DOHH2 (cell line): ENCODE data around the gene CD8B2.
A peak's percentile ranks its signal among the peaks of the same experiment; 100 is the strongest.

Experiments used
- H3F3A ChIP-seq: fragments of 200-600 bp; sonication (generic), shearing (Covaris generic); 2 replicates; pipeline ENCODE4 v1.6.0; 2016; ENCODE audit warnings: antibody characterized with exemption, mild to moderate bottlenecking; ENCODE audit not compliant: control insufficient read depth, insufficient read depth
- H3K27ac ChIP-seq: fragments of 200-600 bp; sonication (generic); 2 replicates; pipeline ENCODE4 v1.5.1; 2014; ENCODE audit warnings: low read depth, mild to moderate bottlenecking, low read length, moderate library complexity
- H3K27me3 ChIP-seq: fragments of 200-600 bp; sonication (generic); 2 replicates; pipeline ENCODE4 v1.6.1; 2014; ENCODE audit warnings: mild to moderate bottlenecking, low read length, mixed read lengths; ENCODE audit not compliant: control insufficient read depth
- H3K36me3 ChIP-seq: fragments of 200-600 bp; sonication (generic); 2 replicates; pipeline ENCODE4 v1.6.1; 2014; ENCODE audit warnings: mild to moderate bottlenecking, low read length, moderate library complexity, mixed read lengths; ENCODE audit not compliant: control insufficient read depth
- H3K4me1 ChIP-seq: fragments of 200-600 bp; sonication (generic); 2 replicates; pipeline ENCODE4 v1.6.1; 2014; ENCODE audit warnings: mild to moderate bottlenecking, low read length, mixed read lengths; ENCODE audit not compliant: control insufficient read depth
- H3K4me2 ChIP-seq: fragments of 200-600 bp; sonication (generic); 2 replicates; pipeline ENCODE4 v1.6.0; 2014; ENCODE audit warnings: mild to moderate bottlenecking, low read length, moderate library complexity
- H3K4me3 ChIP-seq: fragments of 200-600 bp; sonication (generic); 2 replicates; pipeline ENCODE4 v1.5.1; 2014; ENCODE audit warnings: mild to moderate bottlenecking, low read length, mixed read lengths
- H3K79me2 ChIP-seq: fragments of 200-600 bp; sonication (generic); 2 replicates; pipeline ENCODE4 v1.6.1; 2014; ENCODE audit warnings: mild to moderate bottlenecking, low read length, mixed read lengths; ENCODE audit not compliant: control insufficient read depth
- H3K9me2 ChIP-seq: fragments of 200-600 bp; sonication (generic); replicated peaks from 2 replicates; pipeline ENCODE4 v1.6.1; 2014; ENCODE audit warnings: mild to moderate bottlenecking, low read length, mixed read lengths; ENCODE audit not compliant: control insufficient read depth
- H3K9me3 ChIP-seq: fragments of 200-600 bp; sonication (generic); 2 replicates; pipeline ENCODE4 v1.6.1; 2014; ENCODE audit warnings: antibody characterized with exemption, low read length, mixed read lengths; ENCODE audit not compliant: control insufficient read depth, insufficient read depth
- H4K20me1 ChIP-seq: fragments of 200-600 bp; sonication (generic); 2 replicates; pipeline ENCODE4 v1.6.0; 2014; ENCODE audit warnings: low read depth, mild to moderate bottlenecking, antibody characterized with exemption, low read length, moderate library complexity; ENCODE audit not compliant: control insufficient read depth, insufficient read depth
- EZH2phosphoT487 ChIP-seq: fragments of 200-600 bp; sonication (generic); IDR thresholded peaks from 2 replicates; pipeline ENCODE4 v1.6.1; 2017; ENCODE audit warnings: borderline replicate concordance, mild to moderate bottlenecking, antibody characterized with exemption, low read length, moderate library complexity, mixed read lengths
- TF ChIP-seq, protein P1 (sequence below): fragments of 200-600 bp; sonication (generic); IDR thresholded peaks from one replicate; pipeline ENCODE4 v1.5.1; 2014; ENCODE audit warnings: antibody characterized with exemption, mild to moderate bottlenecking, low read depth, low read length; ENCODE audit not compliant: poor library complexity, severe bottlenecking

CD8B2 gene

DNA sequence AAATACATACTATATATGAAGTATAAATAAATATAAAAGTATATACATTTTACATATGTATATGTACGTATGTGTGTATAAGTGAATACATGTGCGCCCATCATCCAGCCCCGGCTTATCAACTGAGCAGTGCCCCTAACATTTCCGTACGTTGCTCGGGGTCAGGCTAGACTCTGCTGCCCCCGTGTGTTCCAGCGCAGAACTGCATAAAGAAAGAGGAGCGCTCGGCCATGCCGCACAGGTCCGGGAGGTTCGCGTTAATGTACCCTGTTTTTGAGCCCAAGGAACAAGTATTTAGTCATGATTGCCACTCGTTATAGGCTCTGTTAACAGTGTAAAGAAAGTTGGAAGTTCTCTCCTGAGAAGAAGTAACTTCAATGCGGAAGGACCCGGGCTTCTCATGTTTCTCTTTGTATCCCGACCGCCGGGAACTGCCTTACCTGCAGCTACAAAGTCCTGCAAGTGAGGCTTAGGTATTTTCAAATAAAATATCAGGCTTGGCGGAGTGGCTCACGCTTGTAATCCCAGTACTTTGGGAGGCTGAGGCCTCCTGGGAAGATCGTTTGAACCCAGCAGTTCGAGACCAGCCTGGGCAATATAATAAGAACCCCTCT lies 55.7 kb downstream of the CD8B2 start:
- H3K4me3 ChIP-seq = peak overlapping the region; percentile 28; the same call in 1 of the 2 replicates
- TF ChIP-seq EZH2phosphoT487 = peak; percentile 62; the same call in 1 of the 2 replicates
- TF ChIP-seq, protein P1, sequence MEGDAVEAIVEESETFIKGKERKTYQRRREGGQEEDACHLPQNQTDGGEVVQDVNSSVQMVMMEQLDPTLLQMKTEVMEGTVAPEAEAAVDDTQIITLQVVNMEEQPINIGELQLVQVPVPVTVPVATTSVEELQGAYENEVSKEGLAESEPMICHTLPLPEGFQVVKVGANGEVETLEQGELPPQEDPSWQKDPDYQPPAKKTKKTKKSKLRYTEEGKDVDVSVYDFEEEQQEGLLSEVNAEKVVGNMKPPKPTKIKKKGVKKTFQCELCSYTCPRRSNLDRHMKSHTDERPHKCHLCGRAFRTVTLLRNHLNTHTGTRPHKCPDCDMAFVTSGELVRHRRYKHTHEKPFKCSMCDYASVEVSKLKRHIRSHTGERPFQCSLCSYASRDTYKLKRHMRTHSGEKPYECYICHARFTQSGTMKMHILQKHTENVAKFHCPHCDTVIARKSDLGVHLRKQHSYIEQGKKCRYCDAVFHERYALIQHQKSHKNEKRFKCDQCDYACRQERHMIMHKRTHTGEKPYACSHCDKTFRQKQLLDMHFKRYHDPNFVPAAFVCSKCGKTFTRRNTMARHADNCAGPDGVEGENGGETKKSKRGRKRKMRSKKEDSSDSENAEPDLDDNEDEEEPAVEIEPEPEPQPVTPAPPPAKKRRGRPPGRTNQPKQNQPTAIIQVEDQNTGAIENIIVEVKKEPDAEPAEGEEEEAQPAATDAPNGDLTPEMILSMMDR = peak; percentile 78

DNA sequence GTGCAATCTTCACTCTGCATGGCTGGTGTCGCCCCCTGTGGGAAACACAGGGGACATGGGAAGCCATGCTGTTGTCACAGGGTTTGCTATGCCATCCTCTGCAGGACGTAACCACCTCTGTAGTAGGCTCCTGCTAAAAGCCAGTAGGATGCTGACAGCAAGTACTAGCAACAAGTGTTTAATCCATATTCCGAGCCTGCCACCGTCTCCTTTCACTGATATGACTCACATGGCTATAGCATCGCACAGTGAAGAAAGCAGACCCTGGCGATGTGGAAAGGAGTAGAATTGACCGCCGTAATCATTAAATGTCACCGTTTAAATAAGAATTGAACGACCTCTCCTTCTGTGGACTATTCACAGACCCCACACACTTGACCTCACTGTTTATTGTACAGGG lies 57.8 kb downstream of the CD8B2 start:
- Histone ChIP-seq H3K4me2 (no peak overlapping the region), H3K36me3 (no peaks in the 10 kb centered on the region), H3K79me2 (no peaks in the 10 kb centered on the region), H3K9me2 (no peaks in the 10 kb centered on the region), H3K27ac (no peak overlapping the region), H3K9me3 (no peaks in the 10 kb centered on the region), H3K4me3 (no peak overlapping the region), H4K20me1 (no peaks in the 10 kb centered on the region), H3K27me3 (peaks cover 8% of the 10 kb centered on the region), H3K4me1 (peaks cover 3% of the 10 kb centered on the region; the same call in 1 of the 2 replicates), H3F3A (no peaks in the 10 kb centered on the region)
- TF ChIP-seq, protein P1 = no peak
- no peak for TF ChIP-seq EZH2phosphoT487

More for the DNA sequence above, 55.7 kb downstream of the CD8B2 start:
- Histone ChIP-seq H3K9me2 (no peaks in the 10 kb centered on the region), H3K79me2 (no peaks in the 10 kb centered on the region), H3K4me2 (peak overlapping the region; percentile 49), H3K27ac (no peak overlapping the region), H3F3A (no peaks in the 10 kb centered on the region), H4K20me1 (no peaks in the 10 kb centered on the region), H3K36me3 (no peaks in the 10 kb centered on the region), H3K4me1 (peaks cover 3% of the 10 kb centered on the region; the same call in 1 of the 2 replicates), H3K27me3 (peaks cover 8% of the 10 kb centered on the region), H3K9me3 (no peaks in the 10 kb centered on the region)

DNA sequence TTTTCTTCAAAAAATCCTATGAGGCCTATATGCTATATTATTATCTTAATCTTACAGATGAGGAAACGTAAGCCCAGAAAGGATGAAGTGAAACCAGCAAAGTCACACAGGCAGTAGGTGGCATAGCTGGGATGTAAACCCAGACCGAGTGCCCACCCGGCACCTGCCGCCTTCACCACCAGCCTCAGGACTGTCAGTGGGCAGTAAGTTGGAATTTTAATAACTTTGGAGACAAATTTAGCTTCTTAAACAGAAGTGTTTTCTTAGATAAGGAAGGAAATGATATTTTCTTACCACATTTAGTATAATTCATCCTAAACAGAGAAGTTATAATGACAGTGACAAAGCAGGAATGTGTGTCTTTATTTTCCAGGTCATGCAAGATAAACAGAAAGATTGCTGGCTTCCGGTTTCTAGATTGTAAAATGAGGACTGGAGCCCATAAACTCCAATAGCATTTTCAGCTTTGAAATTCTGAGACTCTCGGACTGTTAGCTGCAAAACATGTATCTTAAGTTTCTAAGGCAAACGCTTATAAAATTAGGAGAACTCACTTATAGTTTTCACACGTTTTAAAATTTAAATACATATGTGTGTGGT lies 59.3 kb downstream of the CD8B2 start:
- TF ChIP-seq, protein P1 = no peak
- no peak for TF ChIP-seq EZH2phosphoT487
- no peak overlapping the region for H3K27ac ChIP-seq
- no peaks in the 10 kb centered on the region for H3K36me3 ChIP-seq
- no peaks in the 10 kb centered on the region for H3K79me2 ChIP-seq
- no peak overlapping the region for H3K4me3 ChIP-seq
- H3K9me3 ChIP-seq = no peaks in the 10 kb centered on the region
- no peak overlapping the region for H3K4me2 ChIP-seq
- H3K9me2 ChIP-seq = no peaks in the 10 kb centered on the region
- H3K27me3 ChIP-seq = peaks cover 8% of the 10 kb centered on the region
- H3F3A ChIP-seq = no peaks in the 10 kb centered on the region
- peaks cover 3% of the 10 kb centered on the region; the same call in 1 of the 2 replicates for H3K4me1 ChIP-seq
- no peaks in the 10 kb centered on the region for H4K20me1 ChIP-seq
